Measurements from ENCODE around the gene STON1. TPM values are rescaled to one million over a fixed set of nuclear protein-coding genes. Genes with fewer than 3 reads are reported as not detected.

STON1 gene
- total and polyA plus RNA-seq, 12 donors: 2.2 to 8.9 (median 4.4) TPM

DNA sequence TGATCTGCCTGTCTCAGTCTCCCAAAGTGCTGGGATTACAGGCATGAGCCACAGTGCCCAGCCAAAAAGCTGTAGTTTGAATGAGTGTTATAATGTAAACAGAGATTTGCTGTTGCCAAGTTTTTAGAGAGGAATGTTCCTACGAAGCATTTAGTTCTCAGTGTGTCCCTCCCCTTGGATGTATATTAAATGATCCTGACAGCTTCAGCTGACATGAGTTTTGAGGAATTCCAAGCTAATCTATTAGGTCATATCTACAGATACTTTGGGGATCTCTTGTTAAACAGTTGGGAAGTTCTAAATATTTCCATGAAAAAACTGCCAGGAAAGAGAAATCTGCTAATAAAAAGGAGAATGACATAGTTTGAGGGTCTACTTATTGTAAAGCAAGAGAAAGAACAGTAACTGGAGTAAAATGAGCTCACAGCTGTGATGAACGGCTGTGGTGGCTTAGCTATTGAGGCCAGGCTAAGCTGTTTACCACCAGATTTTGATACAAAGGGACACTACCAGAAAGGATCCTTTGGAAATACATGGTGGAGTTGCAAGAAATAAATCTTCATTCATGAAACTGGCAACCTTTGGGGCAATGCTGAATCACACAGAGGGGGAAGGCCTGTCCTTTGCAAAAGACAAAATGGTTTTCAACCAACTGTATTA, 2.6 kb upstream of the STON1 start:
- Histone ChIP-seq H3K4me3 (no peak overlapping the region), H3K27ac (peak overlapping the region in 2 of 10 donors; percentile 19 to 57), H3K36me3 (peaks cover 0 to 3% (median 0%) of the 10 kb centered on the region in 9 donors), H3K4me1 (peaks cover 7 to 52% (median 23%) of the 10 kb centered on the region in 9 donors), H3K9me3 (no peaks in the 10 kb centered on the region), H3K27me3 (peaks cover 0 to 6% (median 0%) of the 10 kb centered on the region in 7 donors)
- intact Hi-C loops (cut with DNase I): loop anchor here in 1 of 10 donors (5.0 kb wide), 1 partner anchor 280 kb away; no protein-coding TSS in a partner anchor
- WGBS, 2 donors: 70 to 73% methylated on average over 2 of the region's 2 CpGs
- TF ChIP-seq, protein P1, sequence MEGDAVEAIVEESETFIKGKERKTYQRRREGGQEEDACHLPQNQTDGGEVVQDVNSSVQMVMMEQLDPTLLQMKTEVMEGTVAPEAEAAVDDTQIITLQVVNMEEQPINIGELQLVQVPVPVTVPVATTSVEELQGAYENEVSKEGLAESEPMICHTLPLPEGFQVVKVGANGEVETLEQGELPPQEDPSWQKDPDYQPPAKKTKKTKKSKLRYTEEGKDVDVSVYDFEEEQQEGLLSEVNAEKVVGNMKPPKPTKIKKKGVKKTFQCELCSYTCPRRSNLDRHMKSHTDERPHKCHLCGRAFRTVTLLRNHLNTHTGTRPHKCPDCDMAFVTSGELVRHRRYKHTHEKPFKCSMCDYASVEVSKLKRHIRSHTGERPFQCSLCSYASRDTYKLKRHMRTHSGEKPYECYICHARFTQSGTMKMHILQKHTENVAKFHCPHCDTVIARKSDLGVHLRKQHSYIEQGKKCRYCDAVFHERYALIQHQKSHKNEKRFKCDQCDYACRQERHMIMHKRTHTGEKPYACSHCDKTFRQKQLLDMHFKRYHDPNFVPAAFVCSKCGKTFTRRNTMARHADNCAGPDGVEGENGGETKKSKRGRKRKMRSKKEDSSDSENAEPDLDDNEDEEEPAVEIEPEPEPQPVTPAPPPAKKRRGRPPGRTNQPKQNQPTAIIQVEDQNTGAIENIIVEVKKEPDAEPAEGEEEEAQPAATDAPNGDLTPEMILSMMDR (IDR thresholded peaks at IDR 0.05): no peak
- ATAC-seq: no peak
- DNase-seq: no peak

- intact Hi-C loops (cut with DNase I): loop anchor here in 1 of 10 donors (5.0 kb wide), 1 partner anchor 281 kb away; no protein-coding TSS in a partner anchor
- WGBS, 2 donors: 72 to 74% methylated on average over 5 of the region's 5 CpGs
- Histone ChIP-seq H3K4me3 (no peak overlapping the region), H3K4me1 (peaks cover 7 to 59% (median 23%) of the 10 kb centered on the region in 9 donors), H3K9me3 (no peaks in the 10 kb centered on the region), H3K36me3 (no peaks in the 10 kb centered on the region), H3K27me3 (peaks cover 0 to 6% (median 0%) of the 10 kb centered on the region in 7 donors), H3K27ac (peak overlapping the region in 4 of 10 donors; percentile 20 to 55 (median 36))
- ATAC-seq (no peak), DNase-seq (no peak)
- TF ChIP-seq, protein P1 (IDR thresholded peaks at IDR 0.05): no peak
These were observed 1.5 kb upstream of the STON1 start for GRCh38 chr2:48528431-48528830.

- ATAC-seq: no peak
- peak overlapping the region in 6 of 10 donors; percentile 25 to 93 (median 42) for H3K27ac ChIP-seq
These were observed 760 bp upstream of the STON1 start for GRCh38 chr2:48529194-48529593.

DNA sequence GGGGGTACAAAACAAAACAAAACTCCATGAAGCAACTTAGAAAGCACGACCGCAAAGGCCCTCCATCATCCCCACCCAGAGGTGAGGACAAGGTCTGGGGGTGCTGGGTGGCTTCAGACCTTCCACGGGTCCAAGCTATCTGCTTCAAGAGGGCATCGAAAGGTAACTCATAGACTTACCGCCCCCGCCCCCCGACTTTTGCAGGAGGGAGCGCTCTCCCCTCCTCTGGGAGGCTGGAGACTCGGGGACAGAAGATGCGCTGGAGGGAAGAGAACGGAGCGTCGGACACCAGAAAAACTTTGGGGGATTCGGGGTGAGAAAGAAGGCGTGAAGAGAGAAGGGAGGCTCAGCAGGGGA, 300 bp upstream of the STON1 start:
- TF ChIP-seq, protein P1 (IDR thresholded peaks at IDR 0.05): no peak
- intact Hi-C loops (cut with DNase I): loop anchor here in 3 of 10 donors (5.0 kb wide), 2 partner anchors 58 to 282 kb away; no protein-coding TSS in a partner anchor
- H3K4me1 ChIP-seq: peaks cover 7 to 59% (median 23%) of the 10 kb centered on the region in 9 donors
- H3K4me3 ChIP-seq: peak overlapping the region; percentile 76 to 98 (median 90)
- peaks cover 0 to 6% (median 0%) of the 10 kb centered on the region in 7 donors for H3K27me3 ChIP-seq
- peak overlapping the region in 9 of 10 donors; percentile 78 to 93 (median 84) for H3K27ac ChIP-seq
- ATAC-seq (peak in 2 of 8 donors; percentile 1 to 9), DNase-seq (peak in 1 of 2 donors; percentile 15)
- WGBS, 2 donors: 5% methylated on average over 8 to 15 of the region's 15 CpGs
- H3K9me3 ChIP-seq: no peaks in the 10 kb centered on the region
- no peaks in the 10 kb centered on the region for H3K36me3 ChIP-seq

More at GRCh38 chr2:48529194-48529593, 760 bp upstream of the STON1 start:
- Histone ChIP-seq H3K4me1 (peaks cover 7 to 59% (median 23%) of the 10 kb centered on the region in 9 donors), H3K4me3 (peak overlapping the region in 3 of 10 donors; percentile 94 to 98 (median 97)), H3K27me3 (peaks cover 0 to 6% (median 0%) of the 10 kb centered on the region in 7 donors), H3K36me3 (no peaks in the 10 kb centered on the region), H3K9me3 (no peaks in the 10 kb centered on the region)
- intact Hi-C loops (cut with DNase I): loop anchor here in 1 of 10 donors (5.0 kb wide), 1 partner anchor 282 kb away; no protein-coding TSS in a partner anchor
- WGBS, 2 donors: 33 to 37% methylated on average over 7 of the region's 7 CpGs
- TF ChIP-seq, protein P1 (IDR thresholded peaks at IDR 0.05): no peak
- DNase-seq: no peak

Measured in heart right ventricle (tissue), 16 donors.